ENCODE data around the gene ZMAT3. TPM values are rescaled to one million over a fixed set of nuclear protein-coding genes. Genes with fewer than 3 reads are reported as not detected.
"Not testable (repeated sequence)": the region's sequence is repeated elsewhere in the genome, so short reads cannot be mapped to it uniquely, and the experiment has no call there.

ZMAT3 gene
- total RNA-seq, 1 donor from 2014 or later = 48.0 TPM

DNA sequence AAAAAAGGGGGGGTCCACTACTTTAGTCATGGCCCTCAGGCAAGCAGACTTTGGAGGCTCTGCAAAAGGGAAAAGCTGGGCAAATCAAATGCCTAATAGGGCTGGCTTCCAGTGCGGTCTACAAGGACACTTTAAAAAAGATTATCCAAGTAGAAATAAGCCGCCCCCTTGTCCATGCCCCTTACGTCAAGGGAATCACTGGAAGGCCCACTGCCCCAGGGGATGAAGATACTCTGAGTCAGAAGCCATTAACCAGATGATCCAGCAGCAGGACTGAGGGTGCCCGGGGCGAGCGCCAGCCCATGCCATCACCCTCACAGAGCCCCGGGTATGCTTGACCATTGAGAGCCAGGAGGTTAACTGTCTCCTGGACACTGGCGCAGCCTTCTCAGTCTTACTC is 15.3 kb downstream of the ZMAT3 start:
- H3K36me3 Mint-ChIP-seq = peaks cover 44% of the 10 kb centered on the region
- peaks cover 13% of the 10 kb centered on the region for H3K9me3 Mint-ChIP-seq
- no peak for DNase-seq (ENCODE audit: low spot score in 2 of 2, unreplicated experiment in 2 of 2)
- no peak overlapping the region for H3K4me3 Mint-ChIP-seq
- TF ChIP-seq, protein P1, sequence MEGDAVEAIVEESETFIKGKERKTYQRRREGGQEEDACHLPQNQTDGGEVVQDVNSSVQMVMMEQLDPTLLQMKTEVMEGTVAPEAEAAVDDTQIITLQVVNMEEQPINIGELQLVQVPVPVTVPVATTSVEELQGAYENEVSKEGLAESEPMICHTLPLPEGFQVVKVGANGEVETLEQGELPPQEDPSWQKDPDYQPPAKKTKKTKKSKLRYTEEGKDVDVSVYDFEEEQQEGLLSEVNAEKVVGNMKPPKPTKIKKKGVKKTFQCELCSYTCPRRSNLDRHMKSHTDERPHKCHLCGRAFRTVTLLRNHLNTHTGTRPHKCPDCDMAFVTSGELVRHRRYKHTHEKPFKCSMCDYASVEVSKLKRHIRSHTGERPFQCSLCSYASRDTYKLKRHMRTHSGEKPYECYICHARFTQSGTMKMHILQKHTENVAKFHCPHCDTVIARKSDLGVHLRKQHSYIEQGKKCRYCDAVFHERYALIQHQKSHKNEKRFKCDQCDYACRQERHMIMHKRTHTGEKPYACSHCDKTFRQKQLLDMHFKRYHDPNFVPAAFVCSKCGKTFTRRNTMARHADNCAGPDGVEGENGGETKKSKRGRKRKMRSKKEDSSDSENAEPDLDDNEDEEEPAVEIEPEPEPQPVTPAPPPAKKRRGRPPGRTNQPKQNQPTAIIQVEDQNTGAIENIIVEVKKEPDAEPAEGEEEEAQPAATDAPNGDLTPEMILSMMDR (IDR thresholded peaks at IDR 0.05; ENCODE audit: unreplicated experiment) = no peak
- H3K27me3 Mint-ChIP-seq (ENCODE audit: low read depth) = no peaks in the 10 kb centered on the region
- peaks cover 2% of the 10 kb centered on the region for H3K4me1 Mint-ChIP-seq
- no peak overlapping the region for H3K27ac Mint-ChIP-seq

DNA sequence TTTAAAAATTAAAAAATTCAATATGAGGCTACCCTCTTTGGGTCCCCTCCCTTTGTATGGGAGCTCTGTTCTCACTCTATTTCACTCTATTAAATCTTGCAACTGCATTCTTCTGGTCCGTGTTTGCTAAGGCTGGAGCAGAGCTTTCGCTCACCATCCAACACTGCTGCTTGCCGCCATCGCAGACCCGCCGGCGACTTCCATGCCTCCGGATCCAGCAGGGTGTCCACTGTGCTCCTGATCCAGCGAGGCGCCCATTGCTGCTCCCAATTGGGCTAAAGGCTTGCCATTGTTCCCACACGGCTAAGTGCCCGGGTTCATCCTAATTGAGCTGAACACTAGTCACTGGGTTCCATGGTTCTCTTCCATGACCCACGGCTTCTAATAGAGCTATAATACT is 17.0 kb downstream of the ZMAT3 start:
- H3K9me3 Mint-ChIP-seq = peaks cover 26% of the 10 kb centered on the region

DNA sequence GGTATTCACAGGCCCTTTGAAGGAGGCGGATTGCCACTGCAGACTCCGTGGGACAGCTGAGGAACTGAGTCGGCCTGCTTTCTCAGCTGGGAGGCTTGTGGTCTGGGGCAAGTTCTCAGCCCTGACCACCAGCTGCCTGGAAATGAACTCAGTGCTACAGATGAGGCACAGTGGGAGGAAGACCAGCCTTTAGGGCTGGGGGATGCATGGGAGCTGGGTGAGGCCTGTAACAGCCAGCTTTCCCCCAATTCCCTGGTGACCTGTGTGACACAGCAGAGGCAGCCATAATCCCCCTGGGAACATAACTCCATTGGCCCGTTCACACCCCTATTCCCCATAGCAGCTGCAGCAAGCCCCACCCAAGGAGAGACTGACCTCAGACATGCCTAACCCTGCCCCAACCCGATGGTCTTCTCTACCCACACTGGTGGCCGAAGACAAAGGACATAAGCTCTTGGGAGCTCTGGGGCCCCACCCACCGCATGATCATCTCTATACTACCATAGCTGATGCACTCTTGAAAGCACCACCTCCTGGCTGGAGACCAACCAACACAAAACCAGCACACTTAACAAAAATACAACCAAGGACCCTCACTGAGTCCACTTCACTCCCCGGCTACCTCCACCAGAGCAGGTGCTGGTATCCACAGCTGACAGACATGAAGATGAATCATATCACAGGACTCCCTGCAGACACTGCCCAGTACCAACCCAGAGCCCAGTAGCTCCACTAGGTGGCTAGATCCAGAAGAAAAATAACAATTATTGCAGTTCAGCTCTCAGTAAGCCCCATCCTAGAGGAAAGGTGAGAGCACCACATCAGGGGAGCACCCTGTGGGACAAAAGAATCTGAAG is 24.9 kb downstream of the ZMAT3 start:
- no peak overlapping the region for H3K27ac Mint-ChIP-seq

More for the DNA sequence above, 17.0 kb downstream of the ZMAT3 start:
- not testable (repeated sequence) for H3K4me3 Mint-ChIP-seq; H3K4me1 Mint-ChIP-seq; DNase-seq (ENCODE audit: low spot score in 2 of 2, unreplicated experiment in 2 of 2); H3K27ac Mint-ChIP-seq; H3K27me3 Mint-ChIP-seq (ENCODE audit: low read depth)
- H3K36me3 Mint-ChIP-seq = peaks cover 53% of the 10 kb centered on the region

DNA sequence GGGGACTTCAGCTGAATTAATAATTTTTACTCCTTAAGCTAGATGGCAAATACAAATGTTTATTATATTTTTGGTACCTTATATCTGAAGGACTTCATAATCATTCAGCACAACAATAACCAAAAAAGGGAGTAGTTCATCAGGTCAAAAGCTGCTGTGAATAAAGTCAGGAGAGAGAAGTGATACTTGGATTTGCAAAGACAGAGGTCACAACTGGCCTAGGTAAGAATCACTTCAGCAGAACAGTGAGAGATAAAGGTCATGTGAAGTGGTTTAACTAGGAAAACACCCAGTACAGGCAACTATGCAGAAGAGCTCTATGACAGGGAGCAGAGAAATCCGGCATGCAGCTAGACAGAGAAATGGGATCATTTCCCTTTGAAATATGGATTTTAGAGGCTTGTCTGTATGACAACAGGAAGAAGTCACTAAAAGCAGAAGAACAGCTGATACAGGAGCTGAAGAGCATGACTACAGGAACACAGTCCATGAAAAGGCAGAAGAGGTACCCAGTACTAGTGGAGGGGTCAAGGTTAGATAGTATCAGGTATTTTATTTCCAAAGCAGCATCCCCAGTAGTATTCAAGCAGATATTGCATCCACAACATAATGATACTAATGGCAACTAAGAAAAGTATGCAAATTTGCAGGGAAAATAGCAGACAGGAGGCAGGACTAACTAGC is 25.7 kb downstream of the ZMAT3 start:
- peaks cover 51% of the 10 kb centered on the region for H3K36me3 Mint-ChIP-seq
- no peaks in the 10 kb centered on the region for H3K4me1 Mint-ChIP-seq
- no peaks in the 10 kb centered on the region for H3K27me3 Mint-ChIP-seq (ENCODE audit: low read depth)
- H3K9me3 Mint-ChIP-seq = peaks cover 47% of the 10 kb centered on the region
- no peak overlapping the region for H3K4me3 Mint-ChIP-seq
- TF ChIP-seq, protein P1 (IDR thresholded peaks at IDR 0.05; ENCODE audit: unreplicated experiment) = no peak
- DNase-seq (ENCODE audit: low spot score in 2 of 2, unreplicated experiment in 2 of 2) = no peak
- no peak overlapping the region for H3K27ac Mint-ChIP-seq

More for the DNA sequence above, 24.9 kb downstream of the ZMAT3 start:
- Mint-ChIP-seq H3K4me1 (no peaks in the 10 kb centered on the region), H3K27me3 (ENCODE audit: low read depth) (no peaks in the 10 kb centered on the region), H3K9me3 (peaks cover 45% of the 10 kb centered on the region), H3K4me3 (no peak overlapping the region), H3K36me3 (peaks cover 48% of the 10 kb centered on the region)
- DNase-seq (ENCODE audit: low spot score in 2 of 2, unreplicated experiment in 2 of 2) = no peak
- TF ChIP-seq, protein P1 (IDR thresholded peaks at IDR 0.05; ENCODE audit: unreplicated experiment) = no peak

DNA sequence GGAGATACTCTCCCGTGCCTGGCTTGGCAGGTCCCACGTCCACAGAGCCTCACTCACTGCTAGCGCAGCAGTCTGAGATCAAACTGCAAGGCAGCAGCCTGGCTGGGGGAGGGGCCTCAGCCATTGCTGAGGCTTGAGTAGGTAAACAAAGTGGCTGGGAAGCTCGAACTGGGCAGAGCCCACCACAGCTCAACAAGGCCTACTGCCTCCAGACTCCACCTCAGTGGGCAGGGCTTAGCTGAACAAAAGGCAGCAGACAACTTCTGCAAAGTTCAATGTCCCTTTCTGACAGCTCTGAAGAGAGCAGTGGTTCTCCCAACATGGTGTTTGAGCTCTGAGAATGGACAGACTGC is 32.7 kb downstream of the ZMAT3 start:
- H3K4me1 Mint-ChIP-seq = not testable (repeated sequence)

DNA sequence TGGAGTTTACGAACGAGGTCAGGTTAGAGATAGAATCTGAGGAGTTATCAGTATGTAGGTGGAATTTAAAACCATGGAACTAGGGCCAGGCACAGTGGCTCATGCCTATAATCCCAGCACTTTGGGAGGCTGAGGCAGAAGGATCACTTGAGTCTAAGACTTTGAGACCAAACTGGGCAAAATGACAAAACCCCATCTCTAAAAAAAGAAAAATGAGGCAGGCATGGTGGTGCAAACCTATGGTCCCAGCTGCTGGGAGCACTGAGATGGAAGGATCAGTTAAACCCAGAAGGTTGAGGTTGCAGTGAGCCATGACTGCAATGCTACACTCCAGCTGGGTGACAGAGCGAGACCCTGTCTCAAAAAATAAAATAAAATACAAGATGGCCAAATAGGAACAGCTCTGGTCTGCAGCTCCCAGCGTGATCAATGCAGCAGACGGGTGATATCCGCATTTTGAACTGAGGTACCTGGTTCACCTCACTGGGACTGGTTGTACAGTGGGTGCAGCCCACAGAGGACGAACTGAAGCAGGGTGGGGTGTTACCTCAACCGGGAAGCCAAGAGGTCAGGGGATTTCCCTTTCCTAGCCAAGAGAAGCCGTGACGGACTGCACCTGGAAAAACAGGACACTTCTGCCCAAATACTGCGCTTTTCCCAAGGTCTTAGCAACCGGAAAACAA is 33.3 kb downstream of the ZMAT3 start:
- peaks cover 5% of the 10 kb centered on the region for H3K4me1 Mint-ChIP-seq
- H3K36me3 Mint-ChIP-seq = peaks cover 53% of the 10 kb centered on the region
- peaks cover 26% of the 10 kb centered on the region for H3K9me3 Mint-ChIP-seq
- peak overlapping the region; percentile 0 for H3K27ac Mint-ChIP-seq
- DNase-seq (ENCODE audit: low spot score in 2 of 2, unreplicated experiment in 2 of 2) = no peak
- no peak overlapping the region for H3K4me3 Mint-ChIP-seq
- no peaks in the 10 kb centered on the region for H3K27me3 Mint-ChIP-seq (ENCODE audit: low read depth)
- TF ChIP-seq, protein P1 (IDR thresholded peaks at IDR 0.05; ENCODE audit: unreplicated experiment) = no peak

More for the DNA sequence above, 32.7 kb downstream of the ZMAT3 start:
- not testable (repeated sequence) for DNase-seq (ENCODE audit: low spot score in 2 of 2, unreplicated experiment in 2 of 2); H3K27me3 Mint-ChIP-seq (ENCODE audit: low read depth); H3K27ac Mint-ChIP-seq; H3K4me3 Mint-ChIP-seq
- peaks cover 58% of the 10 kb centered on the region for H3K36me3 Mint-ChIP-seq
- peaks cover 31% of the 10 kb centered on the region for H3K9me3 Mint-ChIP-seq

All from mesothelial cell of epicardium (in vitro differentiated cells).